ENCODE data around the gene CDH3. TPM values are rescaled to one million over a fixed set of nuclear protein-coding genes. Genes with fewer than 3 reads are reported as not detected.

CDH3 gene
- total RNA-seq, 4 donors from 2014 or later: 1.1 to 5.0 (median 3.2) TPM

- H3K27ac ChIP-seq: no peak overlapping the region
- no peaks in the 10 kb centered on the region for H3K36me3 ChIP-seq
- no peaks in the 10 kb centered on the region for H3K4me1 ChIP-seq
- DNase-seq: no peak
- intact Hi-C loops (cut with DNase I): no loop called here
- TF ChIP-seq POLR2A (IDR thresholded peaks at IDR 0.05) (no peak), CTCF (IDR thresholded peaks at IDR 0.05) (no peak)
- H3K27me3 ChIP-seq: no peaks in the 10 kb centered on the region
- 61 to 72% methylated on average over 7 of the region's 7 CpGs for WGBS, 2 donors
- no peak overlapping the region for H3K4me3 ChIP-seq (replicated peaks in 1 of 3)
- no peaks in the 10 kb centered on the region for H3K9me3 ChIP-seq
Observed at GRCh38 chr16:68629351-68629910, 15.7 kb upstream of the CDH3 start.

GRCh38 chr16:68636064-68636560 is 9.0 kb upstream of the CDH3 start:
- H3K4me1 ChIP-seq: peaks cover 0 to 9% of the 10 kb centered on the region in 2 donors
- no peak overlapping the region for H3K27ac ChIP-seq
- TF ChIP-seq POLR2A (IDR thresholded peaks at IDR 0.05) (no peak), CTCF (IDR thresholded peaks at IDR 0.05) (no peak)
- H3K36me3 ChIP-seq: no peaks in the 10 kb centered on the region
- H3K4me3 ChIP-seq (replicated peaks in 1 of 3): no peak overlapping the region
- WGBS, 2 donors: 60 to 65% methylated on average over 12 of the region's 12 CpGs
- H3K9me3 ChIP-seq: no peaks in the 10 kb centered on the region
- intact Hi-C loops (cut with DNase I): no loop called here
- H3K27me3 ChIP-seq: no peaks in the 10 kb centered on the region
- DNase-seq: no peak

- Histone ChIP-seq H3K9me3 (no peaks in the 10 kb centered on the region), H3K4me1 (peaks cover 0 to 9% of the 10 kb centered on the region in 2 donors), H3K36me3 (no peaks in the 10 kb centered on the region), H3K4me3 (replicated peaks in 1 of 3) (no peak overlapping the region), H3K27me3 (no peaks in the 10 kb centered on the region), H3K27ac (no peak overlapping the region)
- WGBS, 2 donors: 68 to 82% methylated on average over 1 of the region's 1 CpG
- no peak for DNase-seq
- intact Hi-C loops (cut with DNase I): no loop called here
- TF ChIP-seq POLR2A (IDR thresholded peaks at IDR 0.05): no peak
- TF ChIP-seq CTCF (IDR thresholded peaks at IDR 0.05): no peak
Observed at GRCh38 chr16:68636818-68637217, 8.3 kb upstream of the CDH3 start.

- Histone ChIP-seq H3K9me3 (no peaks in the 10 kb centered on the region), H3K4me1 (peaks cover 19 to 29% of the 10 kb centered on the region in 2 donors), H3K36me3 (no peaks in the 10 kb centered on the region), H3K27ac (no peak overlapping the region), H3K4me3 (replicated peaks in 1 of 3) (no peak overlapping the region), H3K27me3 (no peaks in the 10 kb centered on the region)
- no peak for DNase-seq
- TF ChIP-seq CTCF (IDR thresholded peaks at IDR 0.05) (no peak), POLR2A (IDR thresholded peaks at IDR 0.05) (no peak)
- intact Hi-C loops (cut with DNase I): no loop called here
- 75 to 80% methylated on average over 3 of the region's 3 CpGs for WGBS, 2 donors
Observed at GRCh38 chr16:68640972-68641371, 4.1 kb upstream of the CDH3 start.

GRCh38 chr16:68642047-68642435 is 3.1 kb upstream of the CDH3 start:
- peaks cover 21 to 24% of the 10 kb centered on the region in 2 donors for H3K4me1 ChIP-seq
- H3K27me3 ChIP-seq: no peaks in the 10 kb centered on the region
- WGBS, 2 donors: 35 to 42% methylated on average over 10 of the region's 10 CpGs
- no peaks in the 10 kb centered on the region for H3K36me3 ChIP-seq
- DNase-seq: no peak
- peak overlapping the region in 1 of 3 donors; percentile 12 for H3K4me3 ChIP-seq (replicated peaks in 1 of 3)
- intact Hi-C loops (cut with DNase I): no loop called here
- H3K9me3 ChIP-seq: no peaks in the 10 kb centered on the region
- TF ChIP-seq CTCF (IDR thresholded peaks at IDR 0.05) (no peak), POLR2A (IDR thresholded peaks at IDR 0.05) (no peak)
- H3K27ac ChIP-seq: no peak overlapping the region
